Stimulated activated CD8-positive, alpha-beta memory T cell treated with anti-CD3 and anti-CD28 coated beads, Interleukin-4, amount 100 ng/mL, for 1 hour (primary cell): Measurements from ENCODE around the gene PIMREG.

ENCODE experiments used
- DNase-seq, 2 donors: peaks; one replicate each; pipeline ENCODE4 v3.0.0-alpha.2; 2020; ENCODE audit warnings: low read depth in 2 of 2, low spot score in 1 of 2

The PIMREG gene

DNA sequence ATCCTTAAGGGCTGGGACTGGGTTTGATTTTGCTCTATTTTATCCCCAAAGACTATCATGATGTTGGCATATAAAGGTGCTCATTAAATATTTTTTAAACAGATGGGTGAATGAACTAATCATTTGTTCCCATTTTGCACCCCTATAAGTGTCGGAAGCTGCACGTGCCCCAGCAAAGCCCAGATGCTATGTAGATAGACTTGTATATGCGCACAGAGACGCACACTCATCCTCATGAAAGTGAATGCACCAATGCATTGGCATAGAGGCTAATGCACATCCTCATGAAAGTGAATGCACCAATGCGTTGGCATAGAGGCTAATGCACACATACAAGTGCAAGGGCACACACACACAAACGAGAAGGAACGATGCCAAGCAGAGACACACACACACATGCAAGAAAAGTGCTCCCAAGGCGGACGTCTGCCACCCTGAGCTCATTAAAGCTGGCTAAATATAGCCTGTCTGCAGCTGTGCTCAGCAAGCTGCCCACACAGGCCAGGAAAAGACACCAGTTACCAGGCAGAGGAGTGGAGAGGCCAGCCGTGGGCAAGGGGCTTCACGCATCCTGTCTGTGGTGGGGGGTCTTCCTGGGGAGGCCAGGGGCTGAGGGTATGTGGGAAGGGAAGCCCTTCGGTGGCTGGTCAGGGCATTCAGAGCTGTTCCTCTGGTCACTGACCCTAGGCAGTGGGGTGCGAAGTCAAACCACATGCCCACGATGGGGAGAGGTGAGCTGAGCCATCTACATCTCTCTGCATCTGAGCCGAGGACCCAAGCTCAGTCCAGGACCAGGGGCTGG is 52.6 kb downstream of the PIMREG start:
- DNase-seq: no peak

DNA sequence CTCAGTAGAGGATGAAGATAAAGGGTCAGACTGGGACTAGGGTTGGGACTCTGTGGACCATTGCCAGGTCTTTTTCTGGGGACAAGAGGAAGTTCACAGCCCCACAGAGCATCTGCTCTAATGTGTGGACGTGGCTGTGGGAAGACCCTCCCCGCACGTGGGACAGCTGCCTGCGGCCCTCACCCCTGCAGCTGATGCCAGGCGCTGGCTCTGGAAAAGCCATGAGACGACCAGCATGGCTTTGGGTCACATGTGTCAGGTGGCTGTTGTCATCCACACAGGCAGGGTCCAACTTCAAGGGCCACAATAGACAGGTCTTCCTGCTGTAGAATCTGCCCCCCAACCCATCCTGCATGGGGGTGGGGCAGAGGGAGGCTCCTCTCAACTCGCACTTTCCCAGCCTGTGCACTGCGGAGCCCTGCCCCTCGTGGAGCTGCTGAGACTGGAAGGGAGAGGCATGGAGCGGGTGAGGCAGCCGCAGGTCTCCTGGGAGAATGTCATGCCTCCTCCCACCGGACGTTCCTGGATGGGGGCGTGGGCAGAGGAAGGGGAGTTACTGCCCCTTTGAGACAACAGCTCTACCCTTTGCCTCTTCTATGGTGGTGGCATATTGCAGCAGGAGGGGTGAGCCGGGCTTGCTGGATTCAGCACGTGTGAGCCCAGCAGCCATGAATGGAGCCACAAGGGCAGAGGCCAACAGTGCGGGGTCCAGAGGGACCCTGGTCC is 53.4 kb downstream of the PIMREG start:
- no peak for DNase-seq

DNA sequence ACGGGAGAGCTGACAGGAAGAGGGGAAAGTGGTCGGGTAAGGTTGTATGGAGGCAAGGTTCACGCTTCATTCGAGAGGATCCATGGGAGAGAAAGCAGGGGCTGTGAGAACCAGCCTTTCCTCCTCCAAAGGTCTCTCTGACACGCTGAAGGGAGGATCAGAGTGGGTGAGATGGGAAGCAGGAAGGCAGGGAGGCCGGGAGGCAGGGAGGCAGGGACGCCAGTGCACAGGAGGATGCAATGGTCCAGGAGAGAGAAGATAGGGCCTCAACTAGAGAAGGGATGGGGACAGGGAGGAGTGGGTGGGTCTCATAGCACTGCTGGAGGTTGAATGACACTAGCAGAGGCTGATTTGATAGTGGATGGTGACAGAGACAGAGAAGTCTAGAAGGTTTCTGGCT is 54.1 kb downstream of the PIMREG start:
- DNase-seq: no peak

DNA sequence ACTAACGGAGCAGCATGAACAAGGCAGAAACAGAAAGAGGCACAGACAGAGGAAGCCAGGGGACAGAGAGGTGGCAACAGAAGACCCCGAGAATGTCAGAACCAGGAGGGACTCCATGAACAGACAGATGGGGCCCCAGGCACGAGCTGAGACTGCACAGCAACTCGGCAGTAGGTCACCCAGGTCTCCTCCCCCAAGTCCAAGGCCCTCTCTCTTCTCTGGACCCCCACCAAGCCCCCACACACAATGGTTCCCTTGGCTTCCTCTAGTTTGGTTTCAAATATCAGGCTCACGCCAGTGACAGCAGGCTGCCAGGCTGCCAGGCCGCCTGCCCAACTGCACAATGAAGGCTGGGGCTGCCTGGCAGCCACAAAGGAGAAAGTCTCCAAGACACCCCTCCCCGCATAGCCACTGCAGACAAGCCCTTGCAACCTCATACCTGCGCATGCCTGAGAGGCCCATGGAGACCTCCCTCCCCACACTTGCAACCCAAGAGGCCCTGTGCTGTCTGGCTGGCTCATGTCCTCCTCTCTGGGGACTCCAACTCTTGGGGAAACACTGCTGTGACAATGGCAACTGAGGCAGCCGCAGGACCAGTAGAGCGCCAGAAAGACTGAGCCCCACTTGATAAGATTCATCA is 54.8 kb downstream of the PIMREG start:
- no peak for DNase-seq
